SK-N-SH (cell line): ENCODE data around the gene MEGF8.

ENCODE experiments used
- CTCF ChIP-seq: fragments of 200-600 bp; sonication (generic); IDR thresholded peaks from 2 replicates; pipeline ENCODE4 v1.6.1; 2017; ENCODE audit warnings: antibody characterized with exemption, mild to moderate bottlenecking, moderate library complexity
- GABPA ChIP-seq: IDR thresholded peaks from 2 replicates; pipeline ENCODE4 v1.4.0; 2012; ENCODE audit warnings: low read depth, mild to moderate bottlenecking
- GATA2 ChIP-seq: sonication (generic); formaldehyde crosslinking; IDR thresholded peaks from 2 replicates; pipeline ENCODE4 v1.5.0; 2020; ENCODE audit warnings: mild to moderate bottlenecking, missing genetic modification reagents
- NRF1 ChIP-seq: IDR thresholded peaks from 2 replicates; pipeline ENCODE4 v1.6.1; 2012; ENCODE audit warnings: low read depth, mild to moderate bottlenecking, low read length
- YY1 ChIP-seq: IDR thresholded peaks from 2 replicates; pipeline ENCODE4 v1.4.0; 2012; ENCODE audit warnings: low read depth, mild to moderate bottlenecking

DNA sequence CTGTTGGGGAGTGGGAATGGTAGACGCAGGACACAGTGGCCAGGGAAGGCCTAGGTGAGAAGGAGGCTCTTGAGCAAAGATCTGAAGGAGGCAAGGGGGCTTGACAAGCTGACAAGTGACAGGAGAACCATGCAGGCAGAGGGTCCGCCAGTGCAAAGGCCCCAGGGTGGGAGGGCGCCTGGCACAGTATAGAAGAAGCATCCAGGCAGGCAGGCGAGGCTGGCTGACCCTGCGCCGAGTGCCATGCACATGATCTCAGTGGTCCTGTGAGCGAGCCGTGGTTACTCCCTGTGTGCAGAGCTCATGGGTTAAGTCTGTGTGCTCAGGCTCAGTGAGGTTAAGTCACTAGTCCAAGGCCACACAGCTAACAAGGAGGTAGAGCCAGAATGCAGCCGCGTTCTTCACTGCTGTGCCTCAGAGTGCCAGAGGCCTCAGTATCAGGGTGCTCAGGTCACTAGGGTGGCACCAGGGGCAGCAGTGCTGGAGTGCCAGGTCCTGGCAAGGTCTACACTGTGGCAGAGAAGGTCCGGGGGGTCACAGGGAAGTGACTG is 49.5 kb downstream of the MEGF8 start:
- TF ChIP-seq YY1 (no peak), CTCF (no peak), GATA2 (CRISPR knock-in tag) (no peak), GABPA (no peak), NRF1 (no peak)
